GM12873 (cell line): Measurements from ENCODE around the gene RAI14.

Experiments
- TF ChIP-seq, protein P1 (sequence below): IDR thresholded peaks from 2 replicates; pipeline ENCODE4 v1.5.1; 2012; ENCODE audit warnings: low read depth, mild to moderate bottlenecking, moderate library complexity, low read length, control low read depth; ENCODE audit not compliant: insufficient read depth; ENCODE audit errors: missing control alignments

Gene RAI14

DNA sequence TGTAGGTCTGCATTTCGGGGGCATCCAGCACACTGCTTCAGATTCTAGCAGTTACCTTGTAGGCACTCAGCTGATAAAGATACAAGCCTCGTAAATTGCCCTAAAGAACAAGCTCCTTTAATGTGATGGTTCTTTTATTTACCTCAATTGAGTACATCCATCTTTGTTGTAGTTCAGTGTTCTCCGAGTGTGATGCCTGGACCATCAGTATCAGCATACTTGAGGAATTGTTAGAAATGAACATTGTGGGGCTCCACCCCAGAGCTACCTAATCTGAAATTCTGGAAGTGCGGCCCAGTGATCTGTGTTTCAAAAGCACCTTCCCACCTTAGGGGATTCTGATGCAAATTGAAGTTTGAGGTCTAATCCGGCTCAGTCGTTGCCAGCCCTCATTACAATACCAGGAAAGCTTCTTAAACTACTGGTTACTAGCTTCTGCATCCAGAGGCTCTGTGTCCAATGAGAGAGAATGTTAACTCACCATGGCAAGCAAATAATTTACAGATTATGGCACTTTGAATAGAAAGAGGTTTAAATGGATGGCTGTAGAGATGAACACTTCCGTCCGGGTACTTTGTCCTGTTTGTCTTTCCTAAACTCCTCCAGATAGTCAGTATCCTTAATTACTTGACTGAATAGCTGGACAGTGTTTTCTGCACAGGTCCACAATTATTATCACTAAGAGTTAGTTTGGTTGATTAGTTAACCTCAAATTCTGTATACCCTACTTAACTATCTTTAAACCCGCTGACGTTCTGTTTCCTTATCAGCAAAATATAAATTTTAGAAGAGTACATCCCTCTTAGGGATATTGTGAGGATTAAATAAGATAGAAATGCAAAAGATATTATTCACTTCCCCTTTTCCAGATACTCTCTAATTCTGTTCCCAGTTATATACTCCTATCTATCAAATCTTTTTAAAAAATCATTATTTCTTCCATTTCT lies 47.9 kb downstream of the RAI14 start:
- TF ChIP-seq, protein P1, sequence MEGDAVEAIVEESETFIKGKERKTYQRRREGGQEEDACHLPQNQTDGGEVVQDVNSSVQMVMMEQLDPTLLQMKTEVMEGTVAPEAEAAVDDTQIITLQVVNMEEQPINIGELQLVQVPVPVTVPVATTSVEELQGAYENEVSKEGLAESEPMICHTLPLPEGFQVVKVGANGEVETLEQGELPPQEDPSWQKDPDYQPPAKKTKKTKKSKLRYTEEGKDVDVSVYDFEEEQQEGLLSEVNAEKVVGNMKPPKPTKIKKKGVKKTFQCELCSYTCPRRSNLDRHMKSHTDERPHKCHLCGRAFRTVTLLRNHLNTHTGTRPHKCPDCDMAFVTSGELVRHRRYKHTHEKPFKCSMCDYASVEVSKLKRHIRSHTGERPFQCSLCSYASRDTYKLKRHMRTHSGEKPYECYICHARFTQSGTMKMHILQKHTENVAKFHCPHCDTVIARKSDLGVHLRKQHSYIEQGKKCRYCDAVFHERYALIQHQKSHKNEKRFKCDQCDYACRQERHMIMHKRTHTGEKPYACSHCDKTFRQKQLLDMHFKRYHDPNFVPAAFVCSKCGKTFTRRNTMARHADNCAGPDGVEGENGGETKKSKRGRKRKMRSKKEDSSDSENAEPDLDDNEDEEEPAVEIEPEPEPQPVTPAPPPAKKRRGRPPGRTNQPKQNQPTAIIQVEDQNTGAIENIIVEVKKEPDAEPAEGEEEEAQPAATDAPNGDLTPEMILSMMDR = no peak

DNA sequence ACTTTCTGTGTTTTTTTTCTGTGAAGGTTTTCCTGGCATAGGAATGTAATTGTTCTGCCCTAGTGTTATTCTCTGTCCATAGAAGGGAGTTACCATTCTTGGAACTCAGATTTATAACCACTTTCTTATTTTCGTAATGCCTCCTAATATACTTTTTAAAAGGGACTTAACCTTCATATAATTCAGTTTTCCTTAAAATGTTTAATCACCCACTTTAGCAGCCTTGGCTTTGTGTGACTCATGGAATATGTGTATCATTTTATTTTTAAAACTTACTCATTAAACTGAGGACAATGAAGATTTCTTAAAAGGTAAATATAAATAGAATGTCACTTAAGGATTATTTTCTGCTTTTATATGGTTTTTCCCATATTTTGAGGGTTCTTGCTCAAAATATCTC lies 50.0 kb downstream of the RAI14 start:
- TF ChIP-seq, protein P1 = no peak

DNA sequence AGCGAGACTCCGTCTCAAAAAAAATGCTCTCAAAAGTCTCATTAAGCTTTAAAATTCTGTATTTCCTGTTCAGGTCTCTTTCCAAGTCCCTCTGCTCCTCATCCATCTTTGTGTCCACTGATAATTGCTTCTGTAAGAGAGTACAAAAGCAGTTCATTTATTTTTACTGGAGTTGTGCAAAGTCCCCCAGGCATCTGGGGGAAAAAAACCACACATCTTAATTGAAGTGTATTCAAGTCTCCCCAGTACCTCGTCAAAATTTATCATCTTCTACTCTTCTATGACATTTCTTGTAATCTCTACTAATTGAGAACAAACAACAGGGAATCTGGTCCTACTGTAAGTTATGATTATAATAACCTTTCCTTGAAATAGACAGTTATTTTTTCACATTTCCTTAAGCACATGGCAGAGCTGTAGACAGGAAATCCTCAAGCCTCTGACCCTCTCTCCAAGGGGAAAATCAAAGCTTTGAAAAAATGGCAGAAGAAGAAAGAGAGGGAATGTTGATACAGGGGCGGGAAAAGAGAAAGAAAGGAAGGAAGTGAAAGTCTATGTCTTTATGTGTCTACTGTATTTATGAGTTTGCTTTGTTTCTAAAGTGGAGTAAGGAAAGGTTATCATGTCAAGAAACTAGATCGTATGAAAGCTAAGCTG lies 51.5 kb downstream of the RAI14 start:
- TF ChIP-seq, protein P1 = no peak

DNA sequence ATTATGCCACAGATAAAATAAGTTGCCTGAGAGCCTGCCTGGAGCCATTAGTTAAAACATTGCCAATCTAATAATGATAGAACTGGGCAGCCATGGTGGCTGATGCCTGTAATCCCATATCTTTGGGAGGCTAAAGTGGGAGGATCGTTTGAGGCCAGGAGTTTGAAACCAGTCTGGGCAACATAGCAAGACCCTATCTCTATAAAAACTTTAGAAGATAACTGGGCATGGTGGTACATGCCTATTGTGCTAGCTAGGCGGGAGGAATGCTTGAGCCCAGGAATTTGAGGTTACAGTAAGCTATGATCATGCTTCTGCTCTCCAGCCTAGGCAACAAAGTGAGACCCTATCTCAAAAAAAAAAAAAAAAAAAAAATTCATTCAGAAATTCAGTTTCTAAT lies 52.6 kb downstream of the RAI14 start:
- TF ChIP-seq, protein P1 = no peak

DNA sequence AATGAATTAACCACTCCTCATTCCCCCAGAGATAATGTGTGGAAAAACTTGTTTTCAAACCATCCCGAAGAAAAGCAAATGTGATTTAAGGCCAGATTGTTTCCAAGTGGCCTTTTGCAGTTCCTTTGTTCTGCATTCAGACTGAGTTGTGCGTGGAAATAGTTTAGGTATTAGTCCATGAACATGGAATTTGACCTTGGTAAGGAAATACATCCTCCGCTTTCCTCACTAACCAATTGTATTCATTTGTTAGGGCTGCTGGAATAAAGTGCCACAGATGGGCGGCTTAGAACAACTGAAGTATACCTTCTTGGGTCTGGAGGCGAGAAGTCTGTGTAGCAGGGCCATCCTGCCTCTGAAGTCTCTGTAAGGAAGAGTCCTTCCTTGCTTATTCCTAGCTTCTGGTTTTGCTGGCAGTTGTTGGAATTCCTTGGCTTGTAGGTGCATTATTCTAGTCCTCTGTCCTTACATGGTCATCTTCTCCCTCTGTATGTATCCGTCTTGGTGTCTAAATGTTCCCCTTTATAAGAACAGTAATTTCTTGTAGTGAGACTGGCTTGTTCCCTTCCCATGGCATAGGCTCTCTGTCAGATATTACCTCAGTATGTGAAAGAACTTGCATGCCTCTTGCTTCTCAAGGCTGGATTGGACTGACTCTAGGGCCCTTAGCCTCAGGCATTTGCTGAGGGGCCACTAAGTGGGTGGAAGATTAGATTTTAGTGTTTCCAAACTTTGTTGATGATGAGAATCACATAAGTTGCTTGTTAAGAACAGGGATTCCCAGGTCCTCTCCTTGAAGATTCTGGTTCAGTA lies 53.9 kb downstream of the RAI14 start:
- TF ChIP-seq, protein P1 = no peak

DNA sequence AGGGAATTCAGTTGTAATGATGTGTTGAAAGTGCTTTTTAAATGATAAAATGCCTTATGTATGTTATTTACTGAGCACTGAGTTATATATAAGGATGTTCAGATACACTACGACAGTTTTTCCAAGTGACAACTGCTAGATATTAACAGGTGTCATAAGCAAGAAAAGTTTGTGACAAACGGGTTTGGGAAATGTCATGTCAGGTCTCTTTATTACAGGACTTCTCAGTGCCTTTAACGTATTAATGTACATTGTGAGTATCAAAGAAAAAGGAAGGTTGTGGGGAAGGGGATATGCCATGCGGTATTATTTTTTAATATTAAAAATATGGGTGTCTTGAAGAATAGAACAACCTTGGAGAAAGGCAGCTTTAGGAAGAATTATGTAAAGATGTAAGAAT lies 56.4 kb downstream of the RAI14 start:
- TF ChIP-seq, protein P1 = no peak
